Cardiac fibroblast (primary cell): ENCODE results near the gene BMI1.
"Not testable (repeated sequence)": the region's sequence is repeated elsewhere in the genome, so short reads cannot be mapped to it uniquely, and the experiment has no call there.

Experiments used
- DNase-seq, 2 donors: peaks; one replicate each; pipeline versions ENCODE4 v3.0.0 to v3.0.0-alpha.2; 2010; ENCODE audit warnings: low read depth in 2 of 2
- H3K4me3 ChIP-seq, 2 donors: replicated peaks in 1 of 2; 1 replicate in 1 of 2; 2 replicates in 1 of 2; pipeline ENCODE4 v1.5.1; 2011; ENCODE audit warnings: low read depth in 2 of 2, low read length in 2 of 2, mild to moderate bottlenecking in 2 of 2, moderate library complexity in 1 of 2
- CTCF ChIP-seq: IDR thresholded peaks from one replicate; pipeline ENCODE4 v1.5.1; 2011; ENCODE audit warnings: low read depth, mild to moderate bottlenecking, low read length, inconsistent platforms

Gene BMI1

DNA sequence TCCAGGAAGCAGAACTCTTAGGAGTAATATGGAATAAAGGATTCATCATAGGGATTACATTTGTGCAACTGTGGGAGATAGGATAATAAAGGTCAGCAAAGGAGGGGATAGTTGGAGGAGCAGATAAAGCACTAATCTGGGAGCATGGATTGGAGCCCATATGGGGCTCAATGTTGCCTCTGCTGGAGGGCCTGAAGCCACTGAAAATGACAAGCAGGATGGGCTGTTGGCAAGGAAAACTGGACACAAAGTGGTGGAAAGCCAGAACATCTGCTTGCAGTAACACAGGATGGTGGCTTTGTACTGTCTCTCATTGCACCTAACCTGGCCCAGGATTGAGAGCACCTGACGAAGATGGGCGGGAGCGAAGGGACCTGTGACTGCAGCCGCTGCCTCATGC lies 19.7 kb upstream of the BMI1 start:
- no peak for TF ChIP-seq CTCF
- no peak overlapping the region for H3K4me3 ChIP-seq
- no peak for DNase-seq

GRCh38 chr10:22303461-22303860 lies 17.4 kb upstream of the BMI1 start:
- DNase-seq, result no peak
- no peak for TF ChIP-seq CTCF
- H3K4me3 ChIP-seq, result no peak overlapping the region

DNA sequence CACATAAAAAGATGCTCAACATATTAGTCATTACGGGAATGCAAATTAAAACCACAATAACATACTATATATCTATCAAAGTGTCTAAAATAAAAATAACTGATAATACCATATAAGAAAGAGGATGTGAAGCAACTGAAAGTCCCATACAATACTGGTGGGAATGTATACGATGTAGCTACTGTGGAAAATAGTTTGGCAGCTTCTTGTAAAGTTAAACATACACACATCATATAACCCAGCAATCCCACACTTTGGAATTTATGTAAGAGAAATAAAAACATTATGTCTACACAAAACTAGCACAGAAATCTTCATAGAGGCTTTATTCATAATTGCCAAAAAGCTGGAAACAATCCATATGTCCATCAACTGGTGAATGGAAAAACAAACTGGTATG lies 15.2 kb upstream of the BMI1 start:
- DNase-seq, result no peak
- TF ChIP-seq CTCF, result no peak

DNA sequence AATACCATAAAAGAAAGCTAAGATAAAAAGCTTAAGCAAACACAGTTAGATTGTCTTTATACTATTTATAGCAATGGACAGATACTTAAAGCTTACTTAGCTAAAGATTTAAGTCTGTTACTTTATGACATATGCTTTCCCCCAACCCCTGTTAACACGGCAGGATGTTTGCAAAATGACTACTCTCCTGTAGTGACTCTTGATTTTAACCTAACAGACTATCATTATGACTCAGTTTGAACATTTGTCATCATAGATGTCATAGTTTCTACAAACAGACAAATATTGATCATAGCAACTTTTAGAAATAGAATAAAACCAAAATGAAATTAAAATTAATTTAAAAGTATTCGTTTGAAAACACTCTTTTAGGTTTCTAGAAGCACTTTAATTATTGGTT lies 12.5 kb upstream of the BMI1 start:
- H3K4me3 ChIP-seq, result no peak overlapping the region
- DNase-seq, result peak; percentile 13 to 73
- TF ChIP-seq CTCF, result no peak

More for the DNA sequence above, 15.2 kb upstream of the BMI1 start:
- no peak overlapping the region for H3K4me3 ChIP-seq

DNA sequence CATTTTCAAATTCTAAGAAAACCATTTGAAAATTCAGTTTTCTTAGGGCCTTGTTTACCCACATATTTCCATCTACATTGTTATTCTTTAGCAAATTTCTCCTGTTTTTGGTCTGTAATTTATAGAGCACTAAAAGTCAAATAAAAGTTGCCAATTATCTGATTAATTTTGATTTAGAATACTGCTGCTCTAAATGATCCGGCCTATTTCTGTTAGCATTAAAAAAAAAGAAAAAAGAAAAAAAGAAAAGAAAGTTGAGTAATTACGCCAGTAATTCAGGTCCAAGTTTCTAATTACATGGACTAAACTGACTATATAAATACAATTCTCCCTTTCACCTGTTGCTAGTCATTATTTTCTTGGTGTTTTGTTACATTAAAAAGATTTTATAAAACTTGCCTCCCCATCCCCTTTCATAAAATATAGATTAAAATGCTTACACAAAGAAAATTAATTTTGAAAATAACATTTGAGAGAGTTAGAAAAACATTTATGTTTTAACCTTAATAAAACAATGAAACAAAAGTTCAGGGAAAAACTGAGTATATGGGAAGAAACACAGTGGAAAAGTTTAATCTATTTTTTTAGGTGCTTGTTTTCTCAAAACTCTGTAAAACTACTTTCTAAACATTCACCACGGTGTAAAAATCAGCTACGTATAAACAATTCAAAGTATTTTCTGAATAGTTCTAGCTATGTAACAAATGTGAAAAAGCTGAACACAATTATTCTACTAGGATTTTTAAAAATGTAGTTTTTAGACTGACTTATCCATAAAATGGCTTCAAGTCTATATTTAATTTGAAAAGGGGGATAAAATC lies 11.5 kb upstream of the BMI1 start:
- H3K4me3 ChIP-seq, result no peak overlapping the region
- no peak for TF ChIP-seq CTCF
- DNase-seq, result no peak

DNA sequence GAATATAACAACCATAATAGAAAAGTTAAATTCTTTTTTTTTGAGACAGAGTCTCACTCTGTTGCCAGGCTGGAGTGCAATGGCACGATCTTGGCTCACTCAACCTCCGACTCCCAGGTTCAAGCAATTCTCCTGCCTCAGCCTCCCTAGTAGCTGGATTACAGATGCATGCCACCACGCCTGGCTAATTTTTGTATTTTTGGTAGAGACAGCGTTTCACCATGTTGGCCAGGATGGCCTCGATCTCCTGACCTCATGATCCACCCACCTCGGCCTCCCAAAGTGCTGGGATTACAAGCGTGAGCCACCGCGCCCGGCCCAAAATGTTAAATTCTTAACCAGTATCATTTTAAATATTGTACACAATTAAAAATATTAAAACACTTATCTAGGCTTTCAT lies 10.9 kb upstream of the BMI1 start:
- H3K4me3 ChIP-seq, DNase-seq: not testable (repeated sequence)

DNA sequence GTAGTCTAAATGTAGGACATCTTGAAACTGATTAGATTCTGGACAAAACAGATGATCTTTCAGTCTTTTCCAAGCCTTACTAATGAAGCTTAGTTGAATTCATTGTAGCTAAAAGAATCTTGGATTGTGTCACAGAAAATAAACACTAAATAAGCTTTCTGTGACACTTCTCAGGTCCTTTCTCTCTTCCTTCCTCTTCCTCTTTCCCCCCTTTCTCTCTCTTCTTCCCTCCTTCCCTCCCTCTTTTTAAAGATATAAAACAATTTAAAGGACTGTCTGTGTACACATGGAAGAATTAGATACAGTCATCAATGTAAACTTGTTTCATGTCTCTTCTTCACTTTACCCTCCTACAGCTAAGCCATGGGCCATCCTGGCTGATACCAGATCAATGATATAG lies 10.0 kb upstream of the BMI1 start:
- no peak for DNase-seq
- no peak for TF ChIP-seq CTCF

More for the DNA sequence above, 10.0 kb upstream of the BMI1 start:
- no peak overlapping the region for H3K4me3 ChIP-seq
